HG03342 (cell line): ENCODE results near the gene ZFP92.

Source experiments
- ATAC-seq: cut with Tn5 transposase; IDR thresholded peaks from one replicate; pipeline ENCODE4 v1.9.1; 2021; ENCODE audit warnings: mild to moderate bottlenecking, moderate library complexity; ENCODE audit not compliant: unreplicated experiment

The ZFP92 gene

DNA sequence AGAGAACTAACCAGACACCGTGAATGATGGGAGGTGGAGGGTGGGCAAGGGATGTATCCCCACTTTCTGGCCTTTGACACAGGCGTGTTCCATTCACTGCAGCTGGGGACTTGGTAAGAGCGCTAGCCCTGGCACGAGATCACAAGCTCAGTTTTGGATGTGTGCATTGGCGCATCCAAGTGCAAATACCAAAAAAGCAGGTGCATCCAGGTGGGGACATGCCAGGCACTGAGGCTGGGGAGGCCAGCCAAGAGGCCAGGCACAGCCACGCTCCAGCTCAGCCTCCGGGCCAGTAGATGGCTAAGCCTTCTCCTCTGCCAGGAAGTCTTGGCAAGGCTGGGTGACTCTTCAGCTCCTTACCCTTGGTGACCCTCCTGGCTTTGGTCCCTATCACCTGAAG is 4.4 kb upstream of the ZFP92 start:
- no peak for ATAC-seq

DNA sequence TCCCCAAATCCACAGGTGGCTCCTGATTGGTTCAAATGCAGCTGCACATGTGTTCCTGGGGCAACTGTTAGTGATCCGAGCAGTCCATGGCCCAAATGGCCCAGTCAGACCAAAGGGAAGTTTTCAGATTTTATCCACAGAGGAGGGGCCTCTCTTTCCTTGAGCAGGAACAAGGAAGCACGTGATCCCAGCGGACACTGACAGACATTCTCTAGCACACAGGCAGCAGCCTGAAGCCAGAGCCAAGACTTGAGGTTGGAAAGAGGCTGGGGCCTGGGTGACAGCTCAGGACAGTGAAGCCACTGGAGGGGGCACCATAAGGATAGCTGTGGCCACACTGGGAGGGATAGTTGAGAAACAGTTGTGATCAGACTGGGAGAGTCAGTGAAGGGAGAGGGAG is 3.5 kb upstream of the ZFP92 start:
- ATAC-seq, result no peak

GRCh38 chrX:153408221-153408721 is 3.0 kb upstream of the ZFP92 start:
- ATAC-seq, result no peak

DNA sequence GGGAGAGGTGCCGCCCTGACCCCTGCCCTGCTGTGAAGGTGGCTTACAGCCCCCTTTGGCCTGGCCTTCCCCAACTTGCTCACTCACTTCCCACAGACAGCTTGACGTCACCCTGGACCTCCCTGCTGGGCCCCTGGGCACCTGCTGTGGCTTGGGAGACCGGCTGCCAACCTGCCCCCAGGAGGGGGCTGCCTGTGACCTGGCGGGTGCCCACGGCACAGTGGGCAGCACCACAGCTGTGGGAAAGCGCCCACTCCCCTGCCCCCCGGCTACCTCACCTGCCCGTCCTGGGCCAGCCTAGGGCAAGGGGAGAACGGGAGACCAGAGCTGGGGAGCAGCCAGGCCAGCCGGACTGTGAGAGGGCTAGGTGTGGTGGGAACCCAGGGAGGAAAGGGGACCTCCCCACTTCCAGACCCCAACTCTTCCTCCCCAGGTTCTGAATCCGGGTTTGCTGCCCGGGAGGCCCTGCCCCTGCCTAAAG is 2.4 kb upstream of the ZFP92 start:
- ATAC-seq, result no peak

DNA sequence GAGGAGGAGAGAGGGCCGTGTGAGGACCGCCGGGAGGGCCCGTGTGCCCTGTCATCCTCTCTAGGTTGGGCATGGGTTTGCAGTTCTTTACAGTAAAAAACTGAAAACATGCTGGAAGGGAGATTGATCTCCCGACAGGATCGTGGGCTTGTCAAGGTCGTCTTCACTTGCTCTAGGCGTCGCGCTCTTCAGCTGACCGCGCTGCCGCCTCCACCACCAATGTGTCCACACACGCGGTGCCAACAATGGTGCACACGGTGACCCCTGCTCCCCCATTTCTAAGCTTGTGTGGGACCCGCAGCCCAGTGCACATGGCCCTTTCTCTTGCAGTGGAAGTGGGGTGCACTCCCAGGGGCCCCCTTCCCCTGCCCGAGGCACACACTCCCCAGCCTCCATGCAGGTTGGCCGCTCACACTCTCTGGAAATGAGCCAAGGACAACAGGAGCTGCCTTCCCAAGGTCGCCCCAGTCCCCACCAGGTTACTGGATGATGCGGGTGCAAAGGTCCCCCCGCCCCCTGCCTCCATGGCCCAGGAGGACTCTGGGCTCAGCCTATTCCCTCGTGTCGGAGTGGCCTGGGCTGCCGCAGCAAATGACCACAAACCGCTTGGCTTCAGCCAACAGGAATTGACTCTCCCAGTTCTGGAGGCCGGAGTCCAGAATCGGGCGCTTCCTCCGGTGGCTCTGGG is 1.7 kb upstream of the ZFP92 start:
- ATAC-seq, result no peak

GRCh38 chrX:153410373-153410772 is 899 bp upstream of the ZFP92 start:
- no peak for ATAC-seq

GRCh38 chrX:153410888-153411254 is 401 bp upstream of the ZFP92 start:
- ATAC-seq, result no peak

- ATAC-seq, result no peak
These were observed 809 bp downstream of the ZFP92 start for GRCh38 chrX:153411988-153412574.

- no peak for ATAC-seq
These were observed 1.8 kb downstream of the ZFP92 start for GRCh38 chrX:153412746-153413720.

GRCh38 chrX:153413731-153414130 is 2.5 kb downstream of the ZFP92 start:
- no peak for ATAC-seq

DNA sequence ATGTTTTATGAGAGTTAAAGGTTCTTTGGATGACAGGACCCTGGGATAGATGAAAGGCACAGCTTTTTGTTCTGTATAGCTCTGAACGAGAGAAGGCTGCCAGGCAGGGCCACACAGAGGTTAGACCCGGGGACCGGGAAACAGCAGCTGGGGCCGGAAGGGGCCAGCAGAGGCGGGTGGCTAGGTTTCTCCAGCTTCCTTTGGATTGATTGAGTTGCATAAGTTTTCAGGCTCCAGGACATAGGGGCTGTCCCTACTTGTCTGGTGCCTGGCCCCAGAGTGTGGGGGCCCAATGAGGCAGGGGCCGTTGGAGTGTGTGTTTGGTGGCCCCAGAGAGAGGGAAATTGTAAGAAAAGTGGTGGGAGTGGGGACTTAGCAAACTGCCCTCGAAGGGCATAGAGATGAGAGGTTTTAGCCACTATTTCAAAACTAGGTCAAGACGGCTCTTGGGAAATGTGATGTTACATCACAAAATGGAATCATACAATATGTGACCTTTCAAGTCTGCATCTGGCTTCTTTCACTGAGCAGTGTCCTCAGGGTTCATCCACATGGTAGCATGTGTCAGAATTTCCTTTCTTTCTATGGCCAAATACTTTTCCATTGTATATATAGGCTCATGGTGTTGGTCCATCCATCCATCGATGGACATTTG is 3.7 kb downstream of the ZFP92 start:
- ATAC-seq, result no peak

GRCh38 chrX:153416781-153417450 is 5.6 kb downstream of the ZFP92 start:
- ATAC-seq, result no peak

GRCh38 chrX:153417637-153418036 is 6.4 kb downstream of the ZFP92 start:
- no peak for ATAC-seq

DNA sequence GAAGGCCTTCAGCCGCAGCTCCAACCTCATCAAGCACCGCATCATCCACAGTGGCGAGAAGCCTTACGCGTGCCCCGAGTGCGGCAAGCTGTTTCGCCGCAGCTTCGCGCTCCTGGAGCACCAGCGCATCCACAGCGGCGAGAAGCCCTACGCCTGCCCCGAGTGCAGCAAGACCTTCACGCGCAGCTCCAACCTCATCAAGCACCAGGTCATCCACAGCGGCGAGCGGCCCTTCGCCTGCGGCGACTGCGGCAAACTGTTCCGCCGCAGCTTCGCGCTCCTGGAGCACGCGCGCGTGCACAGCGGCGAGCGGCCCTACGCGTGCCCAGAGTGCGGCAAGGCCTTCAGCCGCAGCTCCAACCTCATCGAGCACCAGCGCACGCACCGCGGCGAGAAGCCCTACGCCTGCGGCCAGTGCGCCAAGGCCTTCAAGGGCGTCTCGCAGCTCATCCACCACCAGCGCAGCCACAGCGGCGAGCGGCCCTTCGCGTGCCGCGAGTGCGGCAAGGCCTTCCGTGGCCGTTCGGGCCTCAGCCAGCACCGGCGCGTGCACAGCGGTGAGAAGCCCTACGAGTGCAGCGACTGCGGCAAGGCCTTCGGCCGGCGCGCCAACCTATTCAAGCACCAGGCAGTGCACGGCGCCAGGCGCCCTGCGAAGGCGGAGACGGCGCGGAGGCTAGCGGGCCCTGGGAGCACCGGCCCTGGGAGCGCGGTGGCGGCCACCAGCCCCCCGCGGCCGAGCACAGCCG is 9.8 kb downstream of the ZFP92 start:
- ATAC-seq, result no peak

DNA sequence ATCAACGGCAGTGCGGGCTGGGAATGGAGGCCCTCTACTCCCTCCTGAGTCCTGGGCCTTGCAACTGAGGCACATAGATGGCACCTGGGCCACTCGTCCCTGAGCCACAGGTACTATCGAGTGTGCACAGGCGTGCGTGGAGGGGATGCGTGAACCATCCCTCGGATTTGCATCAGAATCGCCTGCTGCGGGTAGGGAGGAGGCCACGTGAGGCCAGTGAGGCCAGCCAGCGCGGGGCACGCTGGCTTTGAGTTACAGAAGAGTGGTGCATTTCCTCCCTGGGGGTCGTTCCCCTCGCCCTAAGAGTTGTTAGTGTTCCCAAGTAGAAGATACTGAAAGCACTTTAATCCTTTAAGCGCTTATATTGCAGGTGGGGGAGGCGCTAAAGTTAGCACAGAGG is 10.6 kb downstream of the ZFP92 start:
- no peak for ATAC-seq

GRCh38 chrX:153423652-153424051 is 12.4 kb downstream of the ZFP92 start:
- no peak for ATAC-seq

DNA sequence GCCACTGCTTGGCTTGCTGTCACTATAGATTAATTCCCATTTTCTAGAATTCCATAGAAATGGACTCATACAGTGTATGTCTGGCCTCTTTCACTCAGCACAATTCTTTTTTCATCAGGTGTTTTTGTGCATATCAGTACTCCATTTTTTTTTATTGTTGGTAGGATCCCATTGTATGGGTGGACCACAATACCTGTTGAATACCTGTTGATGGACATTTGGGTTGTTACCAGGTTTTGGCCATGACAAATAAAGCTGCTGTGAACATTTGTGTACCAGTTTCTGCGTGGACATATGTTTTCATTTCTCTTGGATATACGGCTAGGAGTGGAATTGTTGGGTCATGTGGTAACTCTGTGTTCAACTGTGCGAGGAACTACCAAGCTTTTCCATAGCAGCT is 14.9 kb downstream of the ZFP92 start:
- ATAC-seq, result no peak

GRCh38 chrX:153430796-153431195 is 19.5 kb downstream of the ZFP92 start:
- ATAC-seq, result no peak

GRCh38 chrX:153433161-153433680 is 21.9 kb downstream of the ZFP92 start:
- ATAC-seq, result no peak
